HepG2 (cell line): ENCODE measurements around the gene KCNH1. TPM values are rescaled to one million over a fixed set of nuclear protein-coding genes. Genes with fewer than 3 reads are reported as not detected.

Source experiments
- ATAC-seq: fragments of 200-7000 bp; cut with Tn5 transposase; 3 replicates; pipeline ENCODE4 v1.9.1; 2020; ENCODE audit warnings: mild to moderate bottlenecking, moderate library complexity
- BruUV-seq: library from RNA; stranded (reverse); fragments of 400-500 nt; replicated peaks from 2 replicates; lab custom pipeline; 2021; lab: Mats Ljungman, UMichigan
- CTCF ChIA-PET: fragments of 300-600 bp; formaldehyde crosslinking; extraction: SDS; loops from one replicate; lab custom pipeline; 2021; ENCODE audit warnings: low total read pairs, inconsistent platforms, low intra/inter-chr PET ratio; lab: Yijun Ruan, JAX
- POLR2A ChIA-PET: fragments of 350-600 bp; sonication (Branson Sonifier 250); formaldehyde crosslinking; loops from one replicate; lab custom pipeline; 2020; ENCODE audit warnings: antibody characterized with exemption, inconsistent platforms; lab: Yijun Ruan, JAX
- DNase-seq: peaks from one replicate; pipeline ENCODE4 v3.0.0-alpha.2; 2015; ENCODE audit warnings: low spot score
- FAIRE-seq: peaks from 3 replicates; lab custom pipeline; 2011; peaks lifted over from hg19 to GRCh38; lab: Jason Lieb, UNC
- H2AFZ ChIP-seq: one replicate; pipeline ENCODE4 v1.6.1; 2011; ENCODE audit warnings: low read length, inconsistent platforms
- H3K27ac ChIP-seq: fragments of 300-600 bp; 3 replicates; pipeline ENCODE4 v1.8.0; 2011; ENCODE audit warnings: mixed run types, mild to moderate bottlenecking, mixed read lengths, low read length, inconsistent platforms; ENCODE audit not compliant: insufficient read depth; ENCODE audit errors: extremely low read length
- H3K27me3 ChIP-seq, 2 experiments: fragments of 200-600 bp in 1 of 2; 2 replicates in 1 of 2; 3 replicates in 1 of 2; pipeline versions ENCODE4 v1.6.0 to v1.8.0; 2011; ENCODE audit warnings: low read length in 2 of 2, mild to moderate bottlenecking in 2 of 2, moderate library complexity in 2 of 2, inconsistent platforms in 1 of 2; ENCODE audit not compliant: insufficient read depth in 2 of 2, control insufficient read depth in 1 of 2
- H3K36me3 ChIP-seq, 2 experiments: fragments of 200-600 bp in 1 of 2; replicated peaks in 1 of 2; 2 replicates in 1 of 2; 3 replicates in 1 of 2; pipeline versions ENCODE4 v1.5.1 to v1.8.0; 2011; ENCODE audit warnings: low read length in 2 of 2, inconsistent platforms in 1 of 2; ENCODE audit not compliant: insufficient read depth in 2 of 2, control insufficient read depth in 1 of 2
- H3K4me1 ChIP-seq: 2 replicates; pipeline ENCODE4 v1.5.1; 2012; ENCODE audit warnings: low read length, inconsistent platforms; ENCODE audit not compliant: insufficient read depth
- H3K4me2 ChIP-seq: 2 replicates; pipeline ENCODE4 v1.6.0; 2011; ENCODE audit warnings: low read depth, low read length, inconsistent platforms
- H3K4me3 ChIP-seq, 3 experiments: fragments of 200-600 bp in 1 of 3; sonication (generic), shearing (Covaris generic) in 1 of 3; replicated peaks in 1 of 3; 2 replicates each; pipeline ENCODE4 v1.5.1; 2011 to 2016; ENCODE audit warnings: low read length in 3 of 3, inconsistent platforms in 2 of 3, low read depth in 2 of 3, mild to moderate bottlenecking in 2 of 3, control low read depth in 1 of 3, mixed read lengths in 1 of 3; ENCODE audit not compliant: insufficient read depth in 1 of 3
- H3K79me2 ChIP-seq: one replicate; pipeline ENCODE4 v1.6.1; 2011; ENCODE audit warnings: low read length, inconsistent platforms; ENCODE audit not compliant: insufficient read depth
- H3K9ac ChIP-seq: 2 replicates; pipeline ENCODE4 v1.6.0; 2011; ENCODE audit warnings: mild to moderate bottlenecking, low read depth, low read length, inconsistent platforms; ENCODE audit not compliant: insufficient read depth
- H3K9me3 ChIP-seq: 2 replicates; pipeline ENCODE4 v1.5.1; 2012; ENCODE audit warnings: mild to moderate bottlenecking, low read length
- H4K20me1 ChIP-seq: 2 replicates; pipeline ENCODE4 v1.6.0; 2011; ENCODE audit warnings: inconsistent platforms, mild to moderate bottlenecking, low read length, moderate library complexity; ENCODE audit not compliant: insufficient read depth
- AGO1 ChIP-seq: fragments of 200-400 bp; formaldehyde crosslinking; IDR thresholded peaks from 2 replicates; pipeline ENCODE4 v1.6.1; 2017; ENCODE audit warnings: mild to moderate bottlenecking, low read depth, low read length, moderate library complexity; ENCODE audit not compliant: poor library complexity, severe bottlenecking
- HNRNPL ChIP-seq: fragments of 200-400 bp; formaldehyde crosslinking; IDR thresholded peaks from 2 replicates; pipeline ENCODE4 v1.6.1; 2017; ENCODE audit warnings: mild to moderate bottlenecking, low read depth, low read length
- MATR3 ChIP-seq: sonication (generic); formaldehyde crosslinking; IDR thresholded peaks from 2 replicates; pipeline ENCODE4 v1.4.0; 2020; ENCODE audit warnings: missing genetic modification reagents
- MAZ ChIP-seq, 2 experiments: sonication (generic) in 1 of 2; formaldehyde crosslinking in 1 of 2; IDR thresholded peaks; 2 replicates each; pipeline versions ENCODE4 v1.5.0 to v1.6.1; 2012 to 2020; ENCODE audit warnings: low read depth in 2 of 2, mild to moderate bottlenecking in 2 of 2, borderline replicate concordance in 1 of 2, improper control_type of control experiment in 1 of 2, low read length in 1 of 2, missing genetic modification reagents in 1 of 2, moderate library complexity in 1 of 2
- MZF1 ChIP-seq: sonication (generic); formaldehyde crosslinking; IDR thresholded peaks from 2 replicates; pipeline ENCODE4 v1.8.1; 2023; ENCODE audit warnings: mild to moderate bottlenecking, missing genetic modification reagents, borderline replicate concordance
- PHF5A ChIP-seq: IDR thresholded peaks from one replicate; pipeline ENCODE4 v1.6.1; 2018; ENCODE audit warnings: low read depth, missing genetic modification reagents; ENCODE audit not compliant: unreplicated experiment
- ZMYM3 ChIP-seq: sonication (generic); formaldehyde crosslinking; IDR thresholded peaks from 2 replicates; pipeline ENCODE4 v1.5.1; 2020; ENCODE audit warnings: mild to moderate bottlenecking, missing genetic modification reagents
- ZNF205 ChIP-seq: IDR thresholded peaks from 2 replicates; pipeline ENCODE4 v1.6.1; 2018; ENCODE audit warnings: missing biosample characterization, missing genetic modification reagents
- ZNF234 ChIP-seq: sonication (generic); formaldehyde crosslinking; conservative IDR thresholded peaks from 2 replicates; pipeline ENCODE4 v1.5.1; 2020; ENCODE audit warnings: mild to moderate bottlenecking, missing genetic modification reagents
- in situ Hi-C: cut with HindIII; loops from 2 replicates; pipeline ENCODE4 v1.10.0; 2017; ENCODE audit warnings: low pct_unique_long_range_greater_than_20kb; ENCODE audit not compliant: extremely low pct_ligation_motif_present
- intact Hi-C: fragments of 100-400 bp; cut with micrococcal nuclease; formaldehyde crosslinking; loops from one replicate; pipeline ENCODE4 v1.10.0; 2022; ENCODE audit not compliant: unreplicated experiment
- polyA plus RNA-seq, 8 experiments: library from polyadenylated mRNA; depleted of rRNA in 3 of 8; stranded (reverse) in 7 of 8; unstranded in 1 of 8; fragments of >200 nt; fragmentation: Illumina TruSeq in 4 of 8; extraction: Trizol in 4 of 8; gene quantifications; 2 replicates each; pipeline versions ENCODE4 v1.2.1 to v1.2.3, GENCODE V29; 2011 to 2016; ENCODE audit warnings: low read depth in 4 of 8, missing spikeins in 1 of 8, mixed read lengths in 1 of 8; ENCODE audit not compliant: insufficient read depth in 1 of 8
- total RNA-seq, 5 experiments: library from RNA; depleted of rRNA; stranded (reverse); fragments of >200 nt; fragmentation: Illumina TruSeq; extraction: Trizol; gene quantifications; 2 replicates each; pipeline ENCODE4 v1.2.3, GENCODE V29; 2016; ENCODE audit warnings: low read depth in 1 of 5
- TF ChIP-seq, protein P1 (sequence below): IDR thresholded peaks from 2 replicates; pipeline ENCODE4 v1.6.1; 2018; ENCODE audit warnings: missing genetic modification reagents, mild to moderate bottlenecking, missing compliant biosample characterization
- TF ChIP-seq, protein P2 (sequence below): IDR thresholded peaks from 2 replicates; pipeline ENCODE4 v1.6.1; 2016; ENCODE audit warnings: mild to moderate bottlenecking, missing biosample characterization, missing genetic modification reagents
- TF ChIP-seq, protein P3 (sequence below): sonication (generic); formaldehyde crosslinking; conservative IDR thresholded peaks from 2 replicates; pipeline ENCODE4 v1.5.0; 2020; ENCODE audit warnings: missing genetic modification reagents
- TF ChIP-seq, protein P4 (sequence below): IDR thresholded peaks from 2 replicates; pipeline ENCODE4 v1.6.1; 2016; ENCODE audit warnings: low read depth, missing genetic modification reagents, missing compliant biosample characterization

The KCNH1 gene
- total and polyA plus RNA-seq, 2 of the 13 experiments (the other 11 are each of a cell fraction or from before 2014, with no cell fraction given), result not detected

DNA sequence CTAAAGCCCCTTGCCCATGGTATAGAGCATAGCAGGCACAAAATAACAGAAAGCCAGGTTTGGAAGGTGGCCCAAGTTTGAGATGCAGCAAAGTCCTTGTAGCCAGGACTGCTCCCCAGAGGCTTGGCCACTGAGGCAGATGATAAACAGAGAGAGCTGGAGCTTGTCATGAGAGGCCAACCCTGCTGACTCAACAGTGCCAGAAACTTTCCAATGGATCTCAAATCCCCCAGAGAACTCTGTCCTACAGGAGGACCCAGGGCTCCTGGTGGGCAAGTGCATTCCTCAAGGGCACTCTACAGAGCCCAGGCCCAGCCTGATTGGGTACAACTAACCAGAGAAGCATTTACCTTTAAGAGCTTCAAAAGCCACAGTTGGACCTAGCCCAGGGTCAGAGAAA lies 280.7 kb downstream of the KCNH1 start:
- Histone ChIP-seq H3K36me3 (no peaks in the 10 kb centered on the region), H3K9ac (no peak overlapping the region), H3K79me2 (no peaks in the 10 kb centered on the region), H2AFZ (no peak overlapping the region), H4K20me1 (no peaks in the 10 kb centered on the region), H3K27ac (no peak overlapping the region), H3K4me1 (no peaks in the 10 kb centered on the region), H3K27me3 (no peaks in the 10 kb centered on the region), H3K4me2 (no peak overlapping the region), H3K4me3 (no peak overlapping the region), H3K9me3 (no peaks in the 10 kb centered on the region)
- in situ Hi-C loops, result no loop called here
- CTCF ChIA-PET, result no interaction called here
- ATAC-seq (no peak), DNase-seq (no peak), FAIRE-seq (no peak)
- no TSS peak for BruUV-seq
- POLR2A ChIA-PET, result no interaction called here
- TF ChIP-seq PHF5A (CRISPR knock-in tag) (no peak), AGO1 (no peak), ZNF234 (CRISPR knock-in tag) (no peak), ZNF205 (CRISPR knock-in tag) (no peak), HNRNPL (no peak), ZMYM3 (no peak), MAZ (IDR thresholded peaks at IDR 0.05; ENCODE audit: borderline replicate concordance, low read depth, low read length) (no peak), MAZ (CRISPR knock-in tag; IDR thresholded peaks at IDR 0.05; ENCODE audit: low read depth) (no peak), MATR3 (CRISPR knock-in tag) (no peak), MZF1 (CRISPR knock-in tag) (no peak)
- TF ChIP-seq, protein P1, sequence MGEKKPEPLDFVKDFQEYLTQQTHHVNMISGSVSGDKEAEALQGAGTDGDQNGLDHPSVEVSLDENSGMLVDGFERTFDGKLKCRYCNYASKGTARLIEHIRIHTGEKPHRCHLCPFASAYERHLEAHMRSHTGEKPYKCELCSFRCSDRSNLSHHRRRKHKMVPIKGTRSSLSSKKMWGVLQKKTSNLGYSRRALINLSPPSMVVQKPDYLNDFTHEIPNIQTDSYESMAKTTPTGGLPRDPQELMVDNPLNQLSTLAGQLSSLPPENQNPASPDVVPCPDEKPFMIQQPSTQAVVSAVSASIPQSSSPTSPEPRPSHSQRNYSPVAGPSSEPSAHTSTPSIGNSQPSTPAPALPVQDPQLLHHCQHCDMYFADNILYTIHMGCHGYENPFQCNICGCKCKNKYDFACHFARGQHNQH (CRISPR knock-in tag), result no peak
- TF ChIP-seq, protein P2, sequence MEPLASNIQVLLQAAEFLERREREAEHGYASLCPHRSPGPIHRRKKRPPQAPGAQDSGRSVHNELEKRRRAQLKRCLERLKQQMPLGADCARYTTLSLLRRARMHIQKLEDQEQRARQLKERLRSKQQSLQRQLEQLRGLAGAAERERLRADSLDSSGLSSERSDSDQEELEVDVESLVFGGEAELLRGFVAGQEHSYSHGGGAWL (CRISPR knock-in tag), result no peak
- TF ChIP-seq, protein P3, sequence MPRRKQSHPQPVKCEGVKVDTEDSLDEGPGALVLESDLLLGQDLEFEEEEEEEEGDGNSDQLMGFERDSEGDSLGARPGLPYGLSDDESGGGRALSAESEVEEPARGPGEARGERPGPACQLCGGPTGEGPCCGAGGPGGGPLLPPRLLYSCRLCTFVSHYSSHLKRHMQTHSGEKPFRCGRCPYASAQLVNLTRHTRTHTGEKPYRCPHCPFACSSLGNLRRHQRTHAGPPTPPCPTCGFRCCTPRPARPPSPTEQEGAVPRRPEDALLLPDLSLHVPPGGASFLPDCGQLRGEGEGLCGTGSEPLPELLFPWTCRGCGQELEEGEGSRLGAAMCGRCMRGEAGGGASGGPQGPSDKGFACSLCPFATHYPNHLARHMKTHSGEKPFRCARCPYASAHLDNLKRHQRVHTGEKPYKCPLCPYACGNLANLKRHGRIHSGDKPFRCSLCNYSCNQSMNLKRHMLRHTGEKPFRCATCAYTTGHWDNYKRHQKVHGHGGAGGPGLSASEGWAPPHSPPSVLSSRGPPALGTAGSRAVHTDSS (CRISPR knock-in tag), result no peak
- TF ChIP-seq, protein P4, sequence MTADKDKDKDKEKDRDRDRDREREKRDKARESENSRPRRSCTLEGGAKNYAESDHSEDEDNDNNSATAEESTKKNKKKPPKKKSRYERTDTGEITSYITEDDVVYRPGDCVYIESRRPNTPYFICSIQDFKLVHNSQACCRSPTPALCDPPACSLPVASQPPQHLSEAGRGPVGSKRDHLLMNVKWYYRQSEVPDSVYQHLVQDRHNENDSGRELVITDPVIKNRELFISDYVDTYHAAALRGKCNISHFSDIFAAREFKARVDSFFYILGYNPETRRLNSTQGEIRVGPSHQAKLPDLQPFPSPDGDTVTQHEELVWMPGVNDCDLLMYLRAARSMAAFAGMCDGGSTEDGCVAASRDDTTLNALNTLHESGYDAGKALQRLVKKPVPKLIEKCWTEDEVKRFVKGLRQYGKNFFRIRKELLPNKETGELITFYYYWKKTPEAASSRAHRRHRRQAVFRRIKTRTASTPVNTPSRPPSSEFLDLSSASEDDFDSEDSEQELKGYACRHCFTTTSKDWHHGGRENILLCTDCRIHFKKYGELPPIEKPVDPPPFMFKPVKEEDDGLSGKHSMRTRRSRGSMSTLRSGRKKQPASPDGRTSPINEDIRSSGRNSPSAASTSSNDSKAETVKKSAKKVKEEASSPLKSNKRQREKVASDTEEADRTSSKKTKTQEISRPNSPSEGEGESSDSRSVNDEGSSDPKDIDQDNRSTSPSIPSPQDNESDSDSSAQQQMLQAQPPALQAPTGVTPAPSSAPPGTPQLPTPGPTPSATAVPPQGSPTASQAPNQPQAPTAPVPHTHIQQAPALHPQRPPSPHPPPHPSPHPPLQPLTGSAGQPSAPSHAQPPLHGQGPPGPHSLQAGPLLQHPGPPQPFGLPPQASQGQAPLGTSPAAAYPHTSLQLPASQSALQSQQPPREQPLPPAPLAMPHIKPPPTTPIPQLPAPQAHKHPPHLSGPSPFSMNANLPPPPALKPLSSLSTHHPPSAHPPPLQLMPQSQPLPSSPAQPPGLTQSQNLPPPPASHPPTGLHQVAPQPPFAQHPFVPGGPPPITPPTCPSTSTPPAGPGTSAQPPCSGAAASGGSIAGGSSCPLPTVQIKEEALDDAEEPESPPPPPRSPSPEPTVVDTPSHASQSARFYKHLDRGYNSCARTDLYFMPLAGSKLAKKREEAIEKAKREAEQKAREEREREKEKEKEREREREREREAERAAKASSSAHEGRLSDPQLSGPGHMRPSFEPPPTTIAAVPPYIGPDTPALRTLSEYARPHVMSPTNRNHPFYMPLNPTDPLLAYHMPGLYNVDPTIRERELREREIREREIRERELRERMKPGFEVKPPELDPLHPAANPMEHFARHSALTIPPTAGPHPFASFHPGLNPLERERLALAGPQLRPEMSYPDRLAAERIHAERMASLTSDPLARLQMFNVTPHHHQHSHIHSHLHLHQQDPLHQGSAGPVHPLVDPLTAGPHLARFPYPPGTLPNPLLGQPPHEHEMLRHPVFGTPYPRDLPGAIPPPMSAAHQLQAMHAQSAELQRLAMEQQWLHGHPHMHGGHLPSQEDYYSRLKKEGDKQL (CRISPR knock-in tag), result no peak
- intact Hi-C loops, result no loop called here
